Erythroblast (primary cell): ENCODE measurements around the gene TSPEAR.
"Not testable (repeated sequence)": the region's sequence is repeated elsewhere in the genome, so short reads cannot be mapped to it uniquely, and the experiment has no call there.

Source experiments
- DNase-seq, 2 experiments: peaks; one replicate each; lab custom pipeline; 2025; lab: John Stamatoyannopoulos, UW
- GATA1 ChIP-seq: IDR thresholded peaks from 2 replicates; pipeline ENCODE4 v1.6.1; 2011; ENCODE audit warnings: low read depth, mild to moderate bottlenecking, control low read depth, low read length, moderate library complexity
- POLR2A ChIP-seq: IDR thresholded peaks from 2 replicates; pipeline ENCODE4 v1.6.1; 2011; ENCODE audit warnings: mild to moderate bottlenecking, low read length

TSPEAR gene

DNA sequence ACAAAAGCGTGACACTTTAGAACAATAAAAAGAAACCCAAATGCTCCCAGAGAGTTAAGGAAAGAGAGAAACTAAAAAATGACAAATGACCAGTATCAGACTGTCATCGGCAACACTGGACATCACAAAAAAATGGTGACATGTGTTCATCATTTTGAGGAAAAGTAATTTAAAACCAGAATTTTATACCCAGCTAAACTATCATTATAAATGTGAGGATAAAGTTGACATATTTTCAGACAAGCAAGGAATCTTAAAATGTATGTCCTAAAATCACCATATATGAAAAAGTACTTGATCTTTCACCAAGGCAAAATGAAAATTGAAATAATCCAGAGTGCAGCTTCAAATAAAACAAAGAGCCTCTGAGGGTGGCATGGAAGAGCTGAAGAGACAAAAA, 66.5 kb downstream of the TSPEAR start:
- TF ChIP-seq POLR2A (no peak), GATA1 (no peak)
- no peak for DNase-seq

DNA sequence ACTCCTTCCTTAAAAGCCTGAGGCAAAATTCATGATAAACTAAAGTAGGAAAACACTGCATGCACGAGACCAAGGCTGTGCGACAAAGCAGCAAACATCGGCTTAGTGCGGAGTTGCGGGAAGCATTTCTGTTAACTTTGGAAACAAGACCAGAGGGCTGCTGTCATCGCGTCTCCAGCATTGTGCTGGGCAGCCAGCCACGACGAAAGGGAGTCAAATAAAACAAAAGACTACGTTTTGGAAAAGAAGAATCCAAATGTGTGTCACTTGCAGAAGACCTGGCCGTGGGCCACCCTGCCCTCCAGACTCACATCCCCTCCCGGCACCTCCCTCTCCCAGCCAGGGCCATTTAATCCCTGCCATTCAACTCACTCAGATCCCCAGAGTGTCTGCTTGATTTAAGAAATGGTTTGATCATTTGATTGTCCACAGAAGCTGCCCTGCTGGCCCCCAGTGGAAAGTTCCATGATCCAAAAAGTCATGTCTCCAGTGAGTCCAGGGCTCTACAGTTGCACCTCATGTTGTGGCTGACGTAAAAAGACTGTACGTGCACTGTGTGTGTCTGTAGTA, 67.5 kb downstream of the TSPEAR start:
- DNase-seq: no peak
- TF ChIP-seq GATA1: no peak
- no peak for TF ChIP-seq POLR2A

DNA sequence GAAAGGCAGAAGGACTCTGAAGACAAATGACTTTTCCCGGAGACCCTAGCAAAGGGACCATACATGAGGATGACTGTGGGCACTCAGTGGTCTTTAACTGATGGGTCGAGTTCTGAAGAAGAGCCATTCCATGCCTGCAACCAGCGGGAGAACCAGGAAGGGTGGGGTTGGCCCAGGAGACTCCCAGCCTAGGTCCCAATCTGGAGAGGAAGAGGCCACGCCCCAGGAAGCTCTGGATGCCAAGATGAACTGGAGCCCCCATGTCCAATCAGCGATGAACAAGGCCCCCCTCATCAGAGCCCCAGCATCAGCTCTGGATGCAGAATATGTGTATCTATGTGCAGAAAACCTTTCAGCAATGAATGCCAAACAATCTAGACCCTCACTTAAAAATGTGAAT, 70.6 kb downstream of the TSPEAR start:
- TF ChIP-seq POLR2A (no peak), GATA1 (no peak)
- no peak for DNase-seq

DNA sequence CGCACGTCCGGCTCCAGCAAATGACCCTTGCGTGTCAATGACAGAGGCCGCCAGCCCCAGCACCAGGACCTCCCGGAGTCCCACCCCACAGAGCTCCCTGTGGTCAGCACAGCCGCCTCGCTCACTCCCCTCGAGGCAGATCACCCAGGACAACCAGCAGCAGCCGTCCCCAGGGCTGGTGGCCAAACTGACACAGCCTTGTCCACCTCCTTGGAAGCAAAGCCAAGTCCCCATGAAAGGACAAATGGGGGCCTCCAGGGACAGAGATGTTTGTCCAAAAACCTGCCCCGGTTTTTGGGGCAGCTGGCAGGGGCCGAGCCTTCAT, 72.1 kb downstream of the TSPEAR start:
- TF ChIP-seq GATA1 (no peak), POLR2A (no peak)
- DNase-seq: no peak

- not testable (repeated sequence) for DNase-seq
Measured at GRCh38 chr21:44638506-44639330, 72.7 kb downstream of the TSPEAR start.

- DNase-seq: not testable (repeated sequence)
Measured at GRCh38 chr21:44637851-44638348, 73.5 kb downstream of the TSPEAR start.

- TF ChIP-seq POLR2A: no peak
- TF ChIP-seq GATA1: no peak
- no peak for DNase-seq
Measured at GRCh38 chr21:44637018-44637850, 74.1 kb downstream of the TSPEAR start, which contains the start of gene KRTAP10-10. Gene KRTAP10-10, plus strand, starts transcription at chr21:44637356. Its CDS starts 62 bp downstream, at chr21:44637418.

GRCh38 chr21:44636209-44637017, 75.0 kb downstream of the TSPEAR start:
- no peak for DNase-seq
- TF ChIP-seq GATA1: no peak
- no peak for TF ChIP-seq POLR2A

GRCh38 chr21:44632067-44632466, 79.3 kb downstream of the TSPEAR start:
- no peak for DNase-seq
- TF ChIP-seq GATA1 (no peak), POLR2A (no peak)

DNA sequence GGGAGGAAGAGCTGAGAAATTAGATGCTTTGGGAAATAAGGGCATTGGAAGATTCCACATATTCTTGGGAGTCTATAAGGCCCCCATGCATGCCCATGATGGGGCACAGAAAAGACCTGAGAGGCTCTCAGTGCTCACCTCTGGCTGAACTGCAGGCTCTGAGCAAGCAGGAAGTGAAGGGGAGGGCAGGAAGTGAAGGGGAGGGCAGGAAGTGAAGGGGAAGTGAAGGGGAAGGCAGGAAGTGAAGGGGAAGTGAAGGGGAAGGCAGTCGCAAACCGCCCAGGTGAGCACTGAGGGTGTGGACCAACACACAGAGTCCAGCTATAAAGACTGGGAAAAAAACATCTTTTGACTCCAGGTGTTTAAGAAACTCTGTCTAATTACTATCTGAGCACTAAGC, 80.9 kb downstream of the TSPEAR start:
- DNase-seq: no peak
- TF ChIP-seq POLR2A (no peak), GATA1 (no peak)

DNA sequence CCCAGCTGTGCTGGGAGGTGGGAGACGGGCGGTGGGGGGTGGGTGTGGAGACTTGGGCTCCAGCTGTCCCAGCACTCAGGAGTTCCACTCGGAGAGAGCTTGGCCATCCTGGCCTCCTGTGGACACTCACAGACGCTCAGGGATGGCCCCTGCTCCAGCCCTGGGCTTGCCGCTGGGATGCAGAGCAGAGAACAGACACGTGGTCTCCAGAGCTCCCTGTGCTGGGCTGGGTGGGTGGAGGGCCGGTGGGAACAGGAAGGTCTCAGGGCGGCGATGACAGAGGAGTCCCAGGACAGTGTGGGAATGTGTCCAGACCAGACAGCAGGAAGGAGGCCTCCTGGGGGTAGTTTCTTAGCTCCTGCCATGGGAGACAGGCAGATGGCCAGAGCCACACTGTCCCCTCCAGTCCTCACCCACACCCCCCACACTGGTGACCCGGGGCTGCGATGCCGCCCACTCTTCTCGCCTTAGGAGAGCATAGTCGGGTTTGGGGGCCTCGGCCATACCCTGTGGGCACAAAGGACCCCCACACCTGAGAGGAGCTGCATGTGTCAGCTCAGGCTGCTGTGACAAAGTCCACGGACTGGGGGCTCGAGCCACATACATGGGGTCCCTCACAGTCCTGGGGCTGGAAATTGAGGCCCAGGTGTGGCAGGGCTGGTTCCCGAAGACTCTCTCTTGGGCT, 82.5 kb downstream of the TSPEAR start:
- TF ChIP-seq GATA1: no peak
- TF ChIP-seq POLR2A: no peak
- DNase-seq: no peak

DNA sequence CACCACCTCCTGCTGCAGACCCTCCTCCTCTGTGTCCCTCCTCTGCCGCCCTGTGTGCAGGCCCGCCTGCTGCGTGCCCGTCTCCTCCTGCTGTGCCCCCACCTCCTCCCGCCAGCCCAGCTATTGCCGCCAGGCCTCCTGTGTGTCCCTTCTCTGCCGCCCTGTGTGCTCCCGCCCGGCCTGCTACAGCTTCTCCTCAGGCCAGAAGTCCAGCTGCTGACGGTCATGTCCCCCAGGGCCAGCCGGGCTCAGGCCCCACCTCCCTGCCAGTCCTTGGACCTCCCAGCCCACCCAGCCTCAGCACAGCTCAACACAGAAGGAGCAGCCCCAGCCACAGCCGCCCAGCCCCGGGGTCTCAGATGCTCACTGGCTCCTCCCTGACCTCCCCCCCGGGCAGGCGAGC, 83.5 kb downstream of the TSPEAR start:
- DNase-seq: not testable (repeated sequence)

- not testable (repeated sequence) for DNase-seq
Measured at GRCh38 chr21:44627181-44627822, 84.1 kb downstream of the TSPEAR start.
